Prostate gland (tissue), 2 donors: ENCODE measurements around the gene AFF1.

ENCODE experiments used
- POLR2A ChIP-seq: fragments of 450-650 bp; IDR thresholded peaks from one replicate; pipeline ENCODE4 v1.6.1; 2016; ENCODE audit warnings: antibody characterized with exemption, mild to moderate bottlenecking
- POLR2AphosphoS5 ChIP-seq: sonication (generic); formaldehyde crosslinking; IDR thresholded peaks from one replicate; pipeline ENCODE4 v1.6.1; 2017; ENCODE audit warnings: antibody characterized with exemption
- TF ChIP-seq, protein P1 (sequence below), 4 experiments: fragments of 200-600 bp in 2 of 4; fragments of 450-650 bp in 2 of 4; sonication (generic) in 2 of 4; IDR thresholded peaks; 1 replicate in 3 of 4; 2 replicates in 1 of 4; pipeline ENCODE4 v1.5.1; 2016 to 2019; ENCODE audit warnings: antibody characterized with exemption in 4 of 4, mild to moderate bottlenecking in 2 of 4, moderate library complexity in 2 of 4

DNA sequence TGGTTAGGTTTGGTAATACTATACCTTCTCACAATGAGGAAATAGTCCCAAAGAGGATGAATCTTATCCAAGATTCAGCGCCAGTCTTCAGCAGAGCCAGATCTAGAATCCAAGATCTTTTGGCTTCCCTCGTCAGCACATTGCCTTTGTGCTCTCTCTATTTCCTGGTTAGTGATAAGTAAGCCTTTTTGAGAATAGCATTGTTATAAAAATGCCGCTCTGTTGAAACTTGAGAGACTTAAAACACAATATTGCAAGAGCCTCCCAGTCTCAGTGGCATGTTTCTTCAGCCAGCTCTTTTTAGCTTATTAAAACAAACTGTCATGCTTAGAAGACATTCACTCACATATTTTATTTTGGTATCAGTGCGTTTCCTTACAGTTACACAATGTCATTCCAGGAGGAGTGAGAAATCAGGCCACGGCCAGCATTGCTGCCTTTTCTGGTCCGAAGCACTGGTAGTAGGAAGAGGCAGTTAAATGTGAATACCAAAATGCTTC is 144.2 kb downstream of the AFF1 start:
- TF ChIP-seq POLR2A (no peak), POLR2AphosphoS5 (peak; percentile 73)
- TF ChIP-seq, protein P1, sequence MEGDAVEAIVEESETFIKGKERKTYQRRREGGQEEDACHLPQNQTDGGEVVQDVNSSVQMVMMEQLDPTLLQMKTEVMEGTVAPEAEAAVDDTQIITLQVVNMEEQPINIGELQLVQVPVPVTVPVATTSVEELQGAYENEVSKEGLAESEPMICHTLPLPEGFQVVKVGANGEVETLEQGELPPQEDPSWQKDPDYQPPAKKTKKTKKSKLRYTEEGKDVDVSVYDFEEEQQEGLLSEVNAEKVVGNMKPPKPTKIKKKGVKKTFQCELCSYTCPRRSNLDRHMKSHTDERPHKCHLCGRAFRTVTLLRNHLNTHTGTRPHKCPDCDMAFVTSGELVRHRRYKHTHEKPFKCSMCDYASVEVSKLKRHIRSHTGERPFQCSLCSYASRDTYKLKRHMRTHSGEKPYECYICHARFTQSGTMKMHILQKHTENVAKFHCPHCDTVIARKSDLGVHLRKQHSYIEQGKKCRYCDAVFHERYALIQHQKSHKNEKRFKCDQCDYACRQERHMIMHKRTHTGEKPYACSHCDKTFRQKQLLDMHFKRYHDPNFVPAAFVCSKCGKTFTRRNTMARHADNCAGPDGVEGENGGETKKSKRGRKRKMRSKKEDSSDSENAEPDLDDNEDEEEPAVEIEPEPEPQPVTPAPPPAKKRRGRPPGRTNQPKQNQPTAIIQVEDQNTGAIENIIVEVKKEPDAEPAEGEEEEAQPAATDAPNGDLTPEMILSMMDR (IDR thresholded peaks at IDR 0.05): no peak
